ENCODE results near the gene RIMKLA.

RIMKLA gene

GRCh38 chr1:42335809-42336518 is 44.6 kb upstream of the RIMKLA start:
- Histone ChIP-seq H3K36me3 (no peaks in the 10 kb centered on the region), H3K9me3 (no peaks in the 10 kb centered on the region), H3K27me3 (no peaks in the 10 kb centered on the region), H3K4me3 (peak overlapping the region; percentile 83 to 98), H3K4me1 (peaks cover 0 to 37% (median 11%) of the 10 kb centered on the region in 4 donors), H3K27ac (peak overlapping the region; percentile 89 to 90)
- intact Hi-C loops (cut with DNase I; ENCODE audit: low total_unique reads), result loop anchor here (10.0 kb wide), 2 partner anchors 129 to 161 kb away; partner anchors contain the start of gene CCDC30
- TF ChIP-seq, protein P1, sequence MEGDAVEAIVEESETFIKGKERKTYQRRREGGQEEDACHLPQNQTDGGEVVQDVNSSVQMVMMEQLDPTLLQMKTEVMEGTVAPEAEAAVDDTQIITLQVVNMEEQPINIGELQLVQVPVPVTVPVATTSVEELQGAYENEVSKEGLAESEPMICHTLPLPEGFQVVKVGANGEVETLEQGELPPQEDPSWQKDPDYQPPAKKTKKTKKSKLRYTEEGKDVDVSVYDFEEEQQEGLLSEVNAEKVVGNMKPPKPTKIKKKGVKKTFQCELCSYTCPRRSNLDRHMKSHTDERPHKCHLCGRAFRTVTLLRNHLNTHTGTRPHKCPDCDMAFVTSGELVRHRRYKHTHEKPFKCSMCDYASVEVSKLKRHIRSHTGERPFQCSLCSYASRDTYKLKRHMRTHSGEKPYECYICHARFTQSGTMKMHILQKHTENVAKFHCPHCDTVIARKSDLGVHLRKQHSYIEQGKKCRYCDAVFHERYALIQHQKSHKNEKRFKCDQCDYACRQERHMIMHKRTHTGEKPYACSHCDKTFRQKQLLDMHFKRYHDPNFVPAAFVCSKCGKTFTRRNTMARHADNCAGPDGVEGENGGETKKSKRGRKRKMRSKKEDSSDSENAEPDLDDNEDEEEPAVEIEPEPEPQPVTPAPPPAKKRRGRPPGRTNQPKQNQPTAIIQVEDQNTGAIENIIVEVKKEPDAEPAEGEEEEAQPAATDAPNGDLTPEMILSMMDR (IDR thresholded peaks at IDR 0.05), result no peak
- peak in 1 of 2 donors; percentile 38 for DNase-seq

GRCh38 chr1:42336978-42337377 is 43.6 kb upstream of the RIMKLA start:
- intact Hi-C loops (cut with DNase I; ENCODE audit: low total_unique reads), result loop anchor here (10.0 kb wide), 2 partner anchors 128 to 162 kb away; partner anchors contain the start of gene CCDC30
- Histone ChIP-seq H3K4me3 (no peak overlapping the region), H3K4me1 (peaks cover 0 to 32% (median 11%) of the 10 kb centered on the region in 4 donors)

GRCh38 chr1:42340093-42340492 is 40.5 kb upstream of the RIMKLA start:
- Histone ChIP-seq H3K27me3 (peaks cover 0 to 3% of the 10 kb centered on the region in 2 donors), H3K4me3 (no peak overlapping the region), H3K36me3 (no peaks in the 10 kb centered on the region), H3K27ac (no peak overlapping the region), H3K9me3 (no peaks in the 10 kb centered on the region), H3K4me1 (peaks cover 0 to 10% (median 0%) of the 10 kb centered on the region in 4 donors)
- TF ChIP-seq, protein P1 (IDR thresholded peaks at IDR 0.05), result no peak
- intact Hi-C loops (cut with DNase I; ENCODE audit: low total_unique reads), result no loop called here
- DNase-seq, result no peak

More at GRCh38 chr1:42336978-42337377, 43.6 kb upstream of the RIMKLA start:
- TF ChIP-seq, protein P1 (IDR thresholded peaks at IDR 0.05), result no peak
- H3K27ac ChIP-seq, result no peak overlapping the region
- H3K27me3 ChIP-seq, result no peaks in the 10 kb centered on the region
- no peaks in the 10 kb centered on the region for H3K9me3 ChIP-seq
- DNase-seq, result no peak
- H3K36me3 ChIP-seq, result no peaks in the 10 kb centered on the region

DNA sequence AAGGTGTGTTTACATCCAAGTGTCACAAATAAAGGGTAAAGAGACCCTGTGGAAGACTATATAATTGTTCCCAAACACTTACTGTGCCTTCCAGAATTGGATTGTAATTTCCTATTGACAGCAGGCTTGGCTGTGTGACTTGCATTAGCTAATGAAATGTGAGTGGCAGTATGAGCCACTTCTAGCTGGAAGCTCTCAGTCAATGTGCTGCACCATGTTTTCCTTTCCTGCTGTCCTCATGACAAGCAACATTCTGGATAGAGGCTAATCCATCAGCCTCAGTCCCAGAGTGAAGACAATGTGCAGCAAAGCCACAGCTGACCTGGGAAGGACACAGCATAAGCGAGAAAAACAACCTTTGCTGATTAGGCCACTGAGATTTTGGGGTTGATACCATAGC is 39.7 kb upstream of the RIMKLA start:
- DNase-seq, result no peak

GRCh38 chr1:42343049-42343448 is 37.5 kb upstream of the RIMKLA start:
- H3K36me3 ChIP-seq, result no peaks in the 10 kb centered on the region

More for the DNA sequence above, 39.7 kb upstream of the RIMKLA start:
- TF ChIP-seq, protein P1 (IDR thresholded peaks at IDR 0.05), result no peak
- H3K4me1 ChIP-seq, result peaks cover 0 to 7% (median 0%) of the 10 kb centered on the region in 4 donors
- H3K36me3 ChIP-seq, result no peaks in the 10 kb centered on the region
- H3K27me3 ChIP-seq, result peaks cover 0 to 4% of the 10 kb centered on the region in 2 donors
- H3K4me3 ChIP-seq, result no peak overlapping the region
- intact Hi-C loops (cut with DNase I; ENCODE audit: low total_unique reads), result no loop called here
- no peak overlapping the region for H3K27ac ChIP-seq
- H3K9me3 ChIP-seq, result no peaks in the 10 kb centered on the region

More at GRCh38 chr1:42343049-42343448, 37.5 kb upstream of the RIMKLA start:
- Histone ChIP-seq H3K27ac (no peak overlapping the region), H3K4me3 (no peak overlapping the region), H3K27me3 (peaks cover 0 to 8% of the 10 kb centered on the region in 2 donors), H3K9me3 (no peaks in the 10 kb centered on the region), H3K4me1 (no peaks in the 10 kb centered on the region)
- intact Hi-C loops (cut with DNase I; ENCODE audit: low total_unique reads), result no loop called here
- no peak for DNase-seq
- TF ChIP-seq, protein P1 (IDR thresholded peaks at IDR 0.05), result no peak
